Body of pancreas (tissue), 4 donors: Measurements from ENCODE around the gene SIM2. TPM values are rescaled to one million over a fixed set of nuclear protein-coding genes. Genes with fewer than 3 reads are reported as not detected.

Experiments
- ATAC-seq: fragments of 150-250 bp; one replicate; pipeline ENCODE4 v1.9.1; 2016
- DNase-seq, 4 donors: peaks; one replicate each; pipeline ENCODE4 v3.0.0-alpha.2; 2019
- H3K27ac ChIP-seq, 4 donors: fragments of 200-600 bp; sonication (generic); 1 replicate in 3 of 4; 2 replicates in 1 of 4; pipeline versions ENCODE4 v1.5.1 to v1.6.1; 2016 to 2019; ENCODE audit warnings: mild to moderate bottlenecking in 1 of 4, mixed read lengths in 1 of 4, moderate library complexity in 1 of 4
- H3K27me3 ChIP-seq, 2 donors: fragments of 200-600 bp; sonication (generic); one replicate each; pipeline ENCODE4 v1.6.0; 2016; ENCODE audit warnings: mild to moderate bottlenecking in 1 of 2
- H3K36me3 ChIP-seq, 2 donors: fragments of 200-600 bp; sonication (generic); replicated peaks in 1 of 2; 2 replicates each; pipeline ENCODE4 v1.5.1; 2016; ENCODE audit warnings: low read depth in 2 of 2; ENCODE audit not compliant: insufficient read depth in 1 of 2
- H3K4me1 ChIP-seq: fragments of 200-600 bp; sonication (generic); one replicate; pipeline ENCODE4 v1.6.0; 2016
- H3K4me3 ChIP-seq, 2 donors: fragments of 200-600 bp; sonication (generic); 1 replicate in 1 of 2; 2 replicates in 1 of 2; pipeline ENCODE4 v1.5.1; 2016 to 2019
- H3K9me3 ChIP-seq, 3 donors: fragments of 200-600 bp; sonication (generic); 1 replicate in 2 of 3; 2 replicates in 1 of 3; pipeline ENCODE4 v1.5.1; 2016
- POLR2A ChIP-seq, 3 donors: fragments of 450-650 bp; IDR thresholded peaks; one replicate each; pipeline ENCODE4 v1.6.1; 2016; ENCODE audit warnings: antibody characterized with exemption in 3 of 3, mild to moderate bottlenecking in 2 of 3
- whole genome bisulfite sequencing, 2 donors: methylation state at CpG; one replicate each; pipeline ENCODE4 v1.1.5; 2017; 5-methylcytosine and 5-hydroxymethylcytosine counted together
- intact Hi-C: fragments of 100-400 bp; cut with DNase I; formaldehyde crosslinking; loops from one replicate; pipeline ENCODE4 v1.15.1; 2023
- total RNA-seq, 2 donors: library from RNA; depleted of rRNA; stranded (reverse); fragments of >200 nt; gene quantifications; one replicate each; pipeline ENCODE4 v1.1.0, GENCODE V29; 2016
- TF ChIP-seq, protein P1 (sequence below), 7 experiments: fragments of 450-650 bp in 4 of 7; fragments of 200-600 bp in 3 of 7; sonication (generic) in 3 of 7; IDR thresholded peaks; one replicate each; pipeline ENCODE4 v1.5.1; 2016 to 2019; ENCODE audit warnings: antibody characterized with exemption in 7 of 7

Gene SIM2
- total RNA-seq, 2 donors from 2014 or later = 0.26 TPM; not detected in 1

DNA sequence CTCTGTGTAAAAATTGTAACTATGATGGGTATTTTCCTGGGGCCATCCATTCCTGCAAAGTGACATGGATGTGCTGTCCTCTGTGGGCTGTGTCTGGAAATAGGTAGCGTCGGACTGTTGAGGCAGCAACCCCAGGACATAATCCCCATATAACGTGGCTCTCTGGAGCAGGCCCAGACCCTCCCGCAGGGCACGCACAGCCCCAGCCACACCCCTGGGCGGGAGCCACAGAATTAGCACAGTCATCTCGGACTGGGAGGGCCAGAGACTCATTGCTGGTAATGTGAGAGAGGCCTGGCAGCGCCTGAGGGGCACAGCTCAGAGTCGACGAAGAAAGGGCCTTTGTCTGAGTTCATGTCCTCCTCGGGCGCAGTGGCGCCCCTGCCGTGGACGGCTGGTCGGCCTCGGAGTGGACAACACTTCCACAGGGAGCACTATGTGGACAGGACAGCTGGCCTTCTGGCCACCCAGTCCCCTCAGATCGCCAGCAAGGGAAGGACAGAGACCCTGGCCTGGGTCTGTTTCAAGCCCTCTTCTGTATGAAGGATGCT, 20.1 kb downstream of the SIM2 start:
- peak in 1 of 4 donors; percentile 8 for DNase-seq
- H3K27me3 ChIP-seq = no peaks in the 10 kb centered on the region
- H3K9me3 ChIP-seq = no peaks in the 10 kb centered on the region
- H3K4me1 ChIP-seq = no peaks in the 10 kb centered on the region
- H3K27ac ChIP-seq = no peak overlapping the region
- WGBS, 2 donors = 67 to 82% methylated on average over 12 to 18 of the region's 18 CpGs
- H3K36me3 ChIP-seq = no peaks in the 10 kb centered on the region
- intact Hi-C loops = no loop called here
- H3K4me3 ChIP-seq = no peak overlapping the region
- no peak for TF ChIP-seq POLR2A (IDR thresholded peaks at IDR 0.05)
- TF ChIP-seq, protein P1, sequence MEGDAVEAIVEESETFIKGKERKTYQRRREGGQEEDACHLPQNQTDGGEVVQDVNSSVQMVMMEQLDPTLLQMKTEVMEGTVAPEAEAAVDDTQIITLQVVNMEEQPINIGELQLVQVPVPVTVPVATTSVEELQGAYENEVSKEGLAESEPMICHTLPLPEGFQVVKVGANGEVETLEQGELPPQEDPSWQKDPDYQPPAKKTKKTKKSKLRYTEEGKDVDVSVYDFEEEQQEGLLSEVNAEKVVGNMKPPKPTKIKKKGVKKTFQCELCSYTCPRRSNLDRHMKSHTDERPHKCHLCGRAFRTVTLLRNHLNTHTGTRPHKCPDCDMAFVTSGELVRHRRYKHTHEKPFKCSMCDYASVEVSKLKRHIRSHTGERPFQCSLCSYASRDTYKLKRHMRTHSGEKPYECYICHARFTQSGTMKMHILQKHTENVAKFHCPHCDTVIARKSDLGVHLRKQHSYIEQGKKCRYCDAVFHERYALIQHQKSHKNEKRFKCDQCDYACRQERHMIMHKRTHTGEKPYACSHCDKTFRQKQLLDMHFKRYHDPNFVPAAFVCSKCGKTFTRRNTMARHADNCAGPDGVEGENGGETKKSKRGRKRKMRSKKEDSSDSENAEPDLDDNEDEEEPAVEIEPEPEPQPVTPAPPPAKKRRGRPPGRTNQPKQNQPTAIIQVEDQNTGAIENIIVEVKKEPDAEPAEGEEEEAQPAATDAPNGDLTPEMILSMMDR (IDR thresholded peaks at IDR 0.05) = no peak
- no peak for ATAC-seq

DNA sequence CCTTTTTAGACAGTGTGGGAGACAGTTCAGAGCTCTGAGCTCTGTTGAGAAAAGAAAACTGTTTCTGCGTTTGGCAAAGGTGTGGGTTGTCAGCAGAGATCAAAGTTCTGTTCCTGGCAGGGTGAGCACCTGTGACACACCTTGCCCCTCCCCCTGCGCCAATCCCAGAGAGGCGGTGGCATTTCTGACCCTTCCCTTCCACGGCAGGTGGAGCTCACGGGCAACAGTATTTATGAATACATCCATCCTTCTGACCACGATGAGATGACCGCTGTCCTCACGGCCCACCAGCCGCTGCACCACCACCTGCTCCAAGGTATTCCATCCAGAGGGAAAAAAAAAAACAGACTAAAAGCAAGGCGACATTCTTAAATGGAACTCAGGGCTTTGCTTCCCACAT, 20.7 kb downstream of the SIM2 start:
- ATAC-seq (peak; percentile 40), DNase-seq (peak; percentile 48 to 82 (median 61))
- no peaks in the 10 kb centered on the region for H3K9me3 ChIP-seq
- H3K36me3 ChIP-seq = no peaks in the 10 kb centered on the region
- intact Hi-C loops = no loop called here
- WGBS, 2 donors = 54 to 63% methylated on average over 10 of the region's 10 CpGs
- no peak for TF ChIP-seq POLR2A (IDR thresholded peaks at IDR 0.05)
- TF ChIP-seq, protein P1 (IDR thresholded peaks at IDR 0.05) = peak in 3 of 7 experiments; percentile 4 to 43 (median 39)
- H3K27me3 ChIP-seq = no peaks in the 10 kb centered on the region
- no peak overlapping the region for H3K4me3 ChIP-seq
- no peaks in the 10 kb centered on the region for H3K4me1 ChIP-seq
- no peak overlapping the region for H3K27ac ChIP-seq

DNA sequence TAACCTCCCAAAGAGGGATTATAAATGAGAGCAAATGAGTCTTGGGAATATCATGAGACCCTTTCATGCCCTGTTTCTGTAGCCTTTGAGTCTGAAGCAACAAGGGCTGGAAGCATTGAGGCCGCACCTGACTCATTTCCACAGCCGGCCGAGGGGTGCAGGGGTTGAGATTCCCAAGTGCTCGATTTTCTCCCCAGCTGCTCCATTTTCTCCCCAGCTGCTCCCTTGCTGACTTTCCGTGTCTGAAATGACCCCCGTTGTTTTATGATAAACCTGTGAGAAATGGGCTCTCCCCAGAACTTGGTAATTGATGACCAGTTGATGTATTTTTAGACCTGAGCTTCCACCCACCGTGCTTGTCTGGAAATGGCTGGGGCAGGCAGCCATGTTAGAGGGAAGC, 22.9 kb downstream of the SIM2 start:
- H3K36me3 ChIP-seq = no peaks in the 10 kb centered on the region
- no peak for ATAC-seq
- no peak for TF ChIP-seq POLR2A (IDR thresholded peaks at IDR 0.05)
- TF ChIP-seq, protein P1 (IDR thresholded peaks at IDR 0.05) = no peak
- no peak for DNase-seq
- no peak overlapping the region for H3K27ac ChIP-seq
- WGBS, 2 donors = 76 to 77% methylated on average over 7 of the region's 7 CpGs
- no peaks in the 10 kb centered on the region for H3K9me3 ChIP-seq
- no peaks in the 10 kb centered on the region for H3K4me1 ChIP-seq
- no peaks in the 10 kb centered on the region for H3K27me3 ChIP-seq
- intact Hi-C loops = no loop called here
- H3K4me3 ChIP-seq = no peak overlapping the region

DNA sequence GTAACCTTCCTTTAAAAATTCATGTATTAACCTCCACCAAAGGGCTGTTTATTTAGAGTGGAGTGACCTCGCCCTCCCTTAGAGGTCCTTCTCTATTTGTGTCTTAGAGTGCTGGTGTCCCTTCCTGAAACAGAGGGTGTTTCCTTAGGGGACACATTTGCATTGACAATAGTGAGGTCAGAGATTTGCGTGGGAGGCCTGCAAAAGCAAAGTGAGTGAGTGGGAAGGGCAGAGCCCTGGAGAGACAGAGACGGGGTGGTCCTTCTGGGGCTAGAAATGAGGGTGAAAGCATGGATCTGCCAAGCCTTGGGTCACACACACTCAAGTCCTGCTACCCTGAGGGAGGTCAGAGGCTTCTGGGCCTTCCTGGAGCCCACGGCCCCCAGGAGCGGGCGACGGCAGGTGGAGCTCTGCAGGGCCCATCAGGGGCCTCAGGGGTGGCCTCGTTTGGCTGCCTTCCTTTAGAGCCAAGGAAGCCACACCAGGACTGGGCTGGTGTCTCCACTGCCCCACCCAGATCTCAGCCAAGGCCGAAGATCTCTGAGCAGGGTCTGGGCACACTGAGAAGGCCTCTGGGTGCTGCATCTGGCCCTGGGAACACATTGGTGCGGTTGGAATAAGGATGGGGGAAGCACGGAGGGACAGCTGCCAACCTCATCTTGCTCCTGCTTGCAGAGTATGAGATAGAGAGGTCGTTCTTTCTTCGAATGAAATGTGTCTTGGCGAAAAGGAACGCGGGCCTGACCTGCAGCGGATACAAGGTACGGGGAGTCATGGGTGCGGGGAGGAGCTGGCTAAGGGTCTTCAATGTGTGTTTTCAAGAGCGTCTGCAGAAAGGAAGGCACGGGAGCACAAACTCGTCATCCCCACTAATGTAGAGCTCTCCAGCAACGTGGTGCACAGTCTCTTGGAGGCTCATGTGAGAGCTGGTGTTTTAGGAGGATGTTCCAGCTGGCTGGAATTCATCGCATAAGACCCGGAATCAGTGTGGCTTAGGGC, 23.8 kb downstream of the SIM2 start:
- Histone ChIP-seq H3K4me3 (no peak overlapping the region), H3K9me3 (no peaks in the 10 kb centered on the region), H3K36me3 (no peaks in the 10 kb centered on the region), H3K4me1 (no peaks in the 10 kb centered on the region), H3K27me3 (no peaks in the 10 kb centered on the region), H3K27ac (no peak overlapping the region)
- TF ChIP-seq, protein P1 (IDR thresholded peaks at IDR 0.05) = no peak
- TF ChIP-seq POLR2A (IDR thresholded peaks at IDR 0.05) = no peak
- 73 to 78% methylated on average over 22 to 23 of the region's 25 CpGs for WGBS, 2 donors
- intact Hi-C loops = no loop called here
- peak in 1 of 4 donors; percentile 7 for DNase-seq
- no peak for ATAC-seq
